A549 (cell line): ENCODE data around the gene SAMM50. TPM values are rescaled to one million over a fixed set of nuclear protein-coding genes. Genes with fewer than 3 reads are reported as not detected.

Source experiments
- ATAC-seq, 2 experiments: fragments of 200-7000 bp in 1 of 2; fragments of >200 bp in 1 of 2; cut with Nextera tagmentation in 1 of 2; cut with Tn5 transposase in 1 of 2; 3 replicates each; pipeline versions ENCODE4 v1.8.0 to v1.9.1; 2018 to 2020; ENCODE audit warnings: mild to moderate bottlenecking in 1 of 2, moderate library complexity in 1 of 2
- CTCF ChIA-PET: fragments of 300-600 bp; sonication (Branson Sonifier 250); formaldehyde crosslinking; extraction: SDS; loops from one replicate; lab custom pipeline; 2021; ENCODE audit warnings: antibody characterized with exemption, inconsistent platforms; lab: Yijun Ruan, JAX
- POLR2A ChIA-PET: fragments of 350-600 bp; formaldehyde crosslinking; extraction: SDS; loops from one replicate; lab custom pipeline; 2021; ENCODE audit warnings: antibody characterized with exemption, inconsistent platforms; lab: Yijun Ruan, JAX
- DNase-seq, 2 experiments: peaks; one replicate each; pipeline versions ENCODE4 v3.0.0 to v3.0.0-alpha.2; 2011 to 2016; ENCODE audit warnings: low read depth in 1 of 2, low spot score in 1 of 2
- FAIRE-seq: peaks from 2 replicates; lab custom pipeline; 2011; peaks lifted over from hg19 to GRCh38; lab: Jason Lieb, UNC
- H3K27ac ChIP-seq, 2 experiments: fragments of >200 bp; sonication (Bioruptor Twin); formaldehyde crosslinking; 3 replicates each; pipeline ENCODE4 v1.5.1; 2016 to 2017
- H3K4me1 ChIP-seq: fragments of >200 bp; sonication (Bioruptor Twin); formaldehyde crosslinking; 3 replicates; pipeline ENCODE4 v1.6.1; 2016
- H3K4me2 ChIP-seq: fragments of >200 bp; sonication (Bioruptor Twin); formaldehyde crosslinking; 3 replicates; pipeline ENCODE4 v1.6.1; 2016
- H3K4me3 ChIP-seq: fragments of >200 bp; sonication (Bioruptor Twin); formaldehyde crosslinking; 3 replicates; pipeline ENCODE4 v1.5.1; 2016
- H3K9me3 ChIP-seq: fragments of >200 bp; sonication (Bioruptor Twin); formaldehyde crosslinking; 3 replicates; pipeline ENCODE4 v1.6.1; 2016
- BHLHE40 ChIP-seq: IDR thresholded peaks from 2 replicates; pipeline ENCODE4 v1.6.1; 2012; ENCODE audit warnings: low read depth, low read length, inconsistent platforms
- CBX2 ChIP-seq: fragments of 200-600 bp; sonication (generic); IDR thresholded peaks from 2 replicates; pipeline ENCODE4 v1.6.1; 2016; ENCODE audit warnings: low read depth, mild to moderate bottlenecking, borderline replicate concordance
- CHD2 ChIP-seq: fragments of 150-350 bp; IDR thresholded peaks from 2 replicates; pipeline ENCODE4 v1.6.1; 2014; ENCODE audit warnings: low read length; ENCODE audit not compliant: partially characterized antibody
- CHD4 ChIP-seq: fragments of 200-600 bp; sonication (generic); IDR thresholded peaks from 2 replicates; pipeline ENCODE4 v1.6.1; 2016; ENCODE audit warnings: antibody characterized with exemption, mild to moderate bottlenecking, borderline replicate concordance
- EHMT2 ChIP-seq: fragments of 200-600 bp; sonication (generic); IDR thresholded peaks from 2 replicates; pipeline ENCODE4 v1.6.1; 2016; ENCODE audit warnings: antibody characterized with exemption, low read depth, mild to moderate bottlenecking, moderate library complexity
- ESRRA ChIP-seq: fragments of 150-350 bp; IDR thresholded peaks from 2 replicates; pipeline ENCODE4 v1.6.1; 2014; ENCODE audit warnings: mild to moderate bottlenecking, low read length, borderline replicate concordance
- FOSB ChIP-seq: fragments of 250-450 bp; sonication (Bioruptor Pico); IDR thresholded peaks from 2 replicates; pipeline ENCODE4 v1.5.0; 2020; ENCODE audit warnings: mild to moderate bottlenecking, moderate library complexity
- GATA3 ChIP-seq: IDR thresholded peaks from 2 replicates; pipeline ENCODE4 v1.6.1; 2012; ENCODE audit warnings: borderline replicate concordance
- HOXA7 ChIP-seq: fragments of 250-450 bp; sonication (Bioruptor Pico); IDR thresholded peaks from 2 replicates; pipeline ENCODE4 v1.5.0; 2020; ENCODE audit warnings: mild to moderate bottlenecking, moderate library complexity
- HOXB13 ChIP-seq: fragments of 250-450 bp; sonication (Bioruptor Pico); IDR thresholded peaks from 2 replicates; pipeline ENCODE4 v1.5.0; 2020; ENCODE audit warnings: low read depth, mild to moderate bottlenecking, moderate library complexity
- HOXB5 ChIP-seq: fragments of 250-450 bp; sonication (Bioruptor Pico); IDR thresholded peaks from 2 replicates; pipeline ENCODE4 v1.5.0; 2020; ENCODE audit warnings: mild to moderate bottlenecking, moderate library complexity
- KDM1A ChIP-seq: fragments of 200-600 bp; sonication (generic); IDR thresholded peaks from 2 replicates; pipeline ENCODE4 v1.6.1; 2016; ENCODE audit warnings: low read depth, mild to moderate bottlenecking
- MAZ ChIP-seq: fragments of 150-350 bp; IDR thresholded peaks from 2 replicates; pipeline ENCODE4 v1.6.1; 2014; ENCODE audit warnings: antibody characterized with exemption, low read depth, low read length, borderline replicate concordance
- NFE2L2 ChIP-seq: fragments of 150-350 bp; conservative IDR thresholded peaks from 2 replicates; pipeline ENCODE4 v1.6.1; 2014; ENCODE audit warnings: low read length
- POLR2A ChIP-seq: IDR thresholded peaks from 2 replicates; pipeline ENCODE4 v1.6.1; 2012; ENCODE audit warnings: mild to moderate bottlenecking, low read length
- RAD21 ChIP-seq, 2 experiments: fragments of >200 bp in 1 of 2; sonication (Bioruptor Twin) in 1 of 2; formaldehyde crosslinking in 1 of 2; IDR thresholded peaks in 1 of 2; conservative IDR thresholded peaks in 1 of 2; 2 replicates in 1 of 2; 3 replicates in 1 of 2; pipeline ENCODE4 v1.6.1; 2012 to 2018; ENCODE audit warnings: inconsistent platforms in 1 of 2
- RARB ChIP-seq: fragments of 250-450 bp; sonication (Bioruptor Pico); IDR thresholded peaks from 2 replicates; pipeline ENCODE4 v1.8.0; 2021; ENCODE audit warnings: mild to moderate bottlenecking, moderate library complexity
- RCOR1 ChIP-seq: fragments of 150-350 bp; IDR thresholded peaks from 2 replicates; pipeline ENCODE4 v1.6.1; 2014; ENCODE audit warnings: antibody characterized with exemption, low read length, low read depth
- RFX5 ChIP-seq: fragments of 450-650 bp; IDR thresholded peaks from 2 replicates; pipeline ENCODE4 v1.7.1; 2014; ENCODE audit warnings: antibody characterized with exemption, mild to moderate bottlenecking, moderate library complexity
- RNF2 ChIP-seq: fragments of 200-600 bp; sonication (generic); IDR thresholded peaks from 2 replicates; pipeline ENCODE4 v1.6.1; 2016; ENCODE audit warnings: low read depth, mild to moderate bottlenecking, antibody characterized with exemption, moderate library complexity, borderline replicate concordance
- TFCP2L1 ChIP-seq: fragments of 250-450 bp; sonication (Bioruptor Pico); IDR thresholded peaks from 2 replicates; pipeline ENCODE4 v1.5.0; 2021; ENCODE audit warnings: mild to moderate bottlenecking
- ZFP36 ChIP-seq: fragments of 450-650 bp; IDR thresholded peaks from 2 replicates; pipeline ENCODE4 v1.6.1; 2014; ENCODE audit warnings: borderline replicate concordance; ENCODE audit not compliant: partially characterized antibody
- ZNF302 ChIP-seq: fragments of 250-450 bp; sonication (Bioruptor Pico); IDR thresholded peaks from 2 replicates; pipeline ENCODE4 v1.9.0; 2021; ENCODE audit warnings: inconsistent platforms, mild to moderate bottlenecking, moderate library complexity
- WGBS: methylation state at CpG from one replicate; pipeline ENCODE4 v1.1.6; 2017; ENCODE audit errors: missing lambda C conversion rate; 5-methylcytosine and 5-hydroxymethylcytosine counted together
- polyA plus RNA-seq, 4 experiments: library from polyadenylated mRNA; depleted of rRNA in 3 of 4; stranded (reverse); fragments of >200 nt; fragmentation: RNase III in 1 of 4; extraction: RNeasy Plus Mini Kit Qiagen cat#74134 plus additional on column Dnase treatment in 1 of 4; gene quantifications; 2 replicates in 3 of 4; 3 replicates in 1 of 4; pipeline ENCODE4 v1.2.3, GENCODE V29; 2011 to 2017
- TF ChIP-seq, protein P1 (sequence below): fragments of >200 bp; sonication (Bioruptor Twin); formaldehyde crosslinking; IDR thresholded peaks from 3 replicates; pipeline ENCODE4 v1.6.1; 2016
- TF ChIP-seq, protein P2 (sequence below): fragments of >200 bp; sonication (Bioruptor Twin); formaldehyde crosslinking; IDR thresholded peaks from 2 replicates; pipeline ENCODE4 v1.6.1; 2016
- TF ChIP-seq, protein P3 (sequence below): fragments of 200-600 bp; sonication (generic); IDR thresholded peaks from 2 replicates; pipeline ENCODE4 v1.6.1; 2016; ENCODE audit warnings: antibody characterized with exemption, mild to moderate bottlenecking, moderate library complexity

Gene SAMM50
- polyA plus RNA-seq, 2 of the 4 experiments (the other 2 are of a cell fraction), result 49.3 to 51.4 TPM

DNA sequence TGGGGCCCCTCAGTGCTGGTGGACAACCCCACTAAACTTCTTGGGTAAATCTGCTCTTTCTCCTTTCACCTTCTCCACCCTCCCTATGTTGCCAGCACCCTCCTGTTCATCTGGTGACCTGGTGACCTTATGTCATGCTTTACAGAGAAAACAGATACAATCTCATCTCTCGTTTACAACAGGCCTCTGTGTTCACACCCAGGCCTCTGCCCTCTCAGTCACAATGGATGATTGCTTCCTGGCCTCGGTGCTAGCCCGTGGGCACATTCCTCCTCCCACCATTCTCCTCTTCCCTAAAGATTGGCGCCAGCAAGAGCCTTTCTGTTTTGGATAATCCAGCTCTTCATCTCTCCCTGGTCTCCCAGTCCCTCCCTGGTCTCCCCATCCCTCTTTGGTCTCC, 43.9 kb upstream of the SAMM50 start:
- POLR2A ChIA-PET, result no interaction called here
- no peak for FAIRE-seq
- 7% methylated on average over 4 of the region's 4 CpGs for WGBS

DNA sequence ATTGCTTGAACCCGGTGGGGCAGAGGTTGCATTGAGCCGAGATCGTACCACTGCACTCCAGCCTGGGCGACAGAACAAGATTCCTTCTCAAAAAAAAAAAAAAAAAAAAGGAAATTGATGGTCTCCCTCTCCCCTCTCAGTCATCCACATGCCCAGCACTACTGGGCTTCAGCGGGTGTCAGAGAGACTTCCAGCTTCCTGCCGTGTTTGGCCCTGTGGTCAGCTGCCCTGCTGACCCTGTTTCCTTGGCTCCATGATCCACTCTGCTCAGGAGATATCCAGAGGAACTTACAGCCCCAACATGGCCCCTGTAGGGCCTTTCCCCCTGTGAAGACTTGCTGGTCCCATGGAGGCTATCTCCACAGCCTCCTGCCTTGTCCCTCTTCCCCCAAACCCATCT, 37.7 kb upstream of the SAMM50 start:
- FAIRE-seq, result no peak
- no peak overlapping the region for H3K4me2 ChIP-seq
- CTCF ChIA-PET, result interaction anchor here (0.7 to 1.2 kb wide), 2 partner anchors 10 to 28 kb away, joined by 3 read pairs; no protein-coding TSS in a partner anchor
- H3K4me1 ChIP-seq, result peaks cover 20% of the 10 kb centered on the region; the same call in 2 of the 3 replicates
- H3K4me3 ChIP-seq, result no peak overlapping the region
- no peak overlapping the region for H3K27ac ChIP-seq
- no peak for TF ChIP-seq CHD2
- TF ChIP-seq EHMT2, result no peak
- no peak for TF ChIP-seq ESRRA
- TF ChIP-seq CBX2, result no peak
- TF ChIP-seq BHLHE40, result no peak
- TF ChIP-seq GATA3, result no peak
- no peak for TF ChIP-seq ZNF302 (CRISPR knock-in tag)
- TF ChIP-seq, protein P1, sequence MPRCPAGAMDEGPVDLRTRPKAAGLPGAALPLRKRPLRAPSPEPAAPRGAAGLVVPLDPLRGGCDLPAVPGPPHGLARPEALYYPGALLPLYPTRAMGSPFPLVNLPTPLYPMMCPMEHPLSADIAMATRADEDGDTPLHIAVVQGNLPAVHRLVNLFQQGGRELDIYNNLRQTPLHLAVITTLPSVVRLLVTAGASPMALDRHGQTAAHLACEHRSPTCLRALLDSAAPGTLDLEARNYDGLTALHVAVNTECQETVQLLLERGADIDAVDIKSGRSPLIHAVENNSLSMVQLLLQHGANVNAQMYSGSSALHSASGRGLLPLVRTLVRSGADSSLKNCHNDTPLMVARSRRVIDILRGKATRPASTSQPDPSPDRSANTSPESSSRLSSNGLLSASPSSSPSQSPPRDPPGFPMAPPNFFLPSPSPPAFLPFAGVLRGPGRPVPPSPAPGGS, result no peak
- no peak for TF ChIP-seq TFCP2L1
- no peak for TF ChIP-seq HOXB13 (CRISPR knock-in tag)
- no peak for TF ChIP-seq ZFP36
- TF ChIP-seq RFX5, result no peak
- no peak for TF ChIP-seq HOXA7 (CRISPR knock-in tag)
- TF ChIP-seq KDM1A, result no peak
- TF ChIP-seq CHD4, result no peak
- no peak for TF ChIP-seq RCOR1
- TF ChIP-seq FOSB (CRISPR knock-in tag), result no peak
- TF ChIP-seq RAD21 (conservative IDR thresholded peaks at IDR 0.05 in 1 of 2, IDR thresholded peaks at IDR 0.05 in 1 of 2), result no peak
- no peak for TF ChIP-seq RNF2
- ATAC-seq, result no peak
- DNase-seq, result no peak
- no peaks in the 10 kb centered on the region for H3K9me3 ChIP-seq
- POLR2A ChIA-PET, result no interaction called here
- WGBS, result 65% methylated on average over 6 of the region's 6 CpGs

More for the DNA sequence above, 43.9 kb upstream of the SAMM50 start:
- H3K4me3 ChIP-seq, result no peak overlapping the region
- no peak overlapping the region for H3K4me2 ChIP-seq
- no peak for DNase-seq
- no peak overlapping the region for H3K27ac ChIP-seq
- ATAC-seq, result no peak
- no peak for TF ChIP-seq POLR2A
- TF ChIP-seq, all 56 proteins: peak for 0
- CTCF ChIA-PET, result interaction anchor here (1.4 to 2.2 kb wide), 2 partner anchors 29 to 35 kb away, joined by 4 to 7 read pairs; no protein-coding TSS in a partner anchor
- H3K4me1 ChIP-seq, result peaks cover 11% of the 10 kb centered on the region; the same call in 2 of the 3 replicates
- H3K9me3 ChIP-seq, result no peaks in the 10 kb centered on the region

DNA sequence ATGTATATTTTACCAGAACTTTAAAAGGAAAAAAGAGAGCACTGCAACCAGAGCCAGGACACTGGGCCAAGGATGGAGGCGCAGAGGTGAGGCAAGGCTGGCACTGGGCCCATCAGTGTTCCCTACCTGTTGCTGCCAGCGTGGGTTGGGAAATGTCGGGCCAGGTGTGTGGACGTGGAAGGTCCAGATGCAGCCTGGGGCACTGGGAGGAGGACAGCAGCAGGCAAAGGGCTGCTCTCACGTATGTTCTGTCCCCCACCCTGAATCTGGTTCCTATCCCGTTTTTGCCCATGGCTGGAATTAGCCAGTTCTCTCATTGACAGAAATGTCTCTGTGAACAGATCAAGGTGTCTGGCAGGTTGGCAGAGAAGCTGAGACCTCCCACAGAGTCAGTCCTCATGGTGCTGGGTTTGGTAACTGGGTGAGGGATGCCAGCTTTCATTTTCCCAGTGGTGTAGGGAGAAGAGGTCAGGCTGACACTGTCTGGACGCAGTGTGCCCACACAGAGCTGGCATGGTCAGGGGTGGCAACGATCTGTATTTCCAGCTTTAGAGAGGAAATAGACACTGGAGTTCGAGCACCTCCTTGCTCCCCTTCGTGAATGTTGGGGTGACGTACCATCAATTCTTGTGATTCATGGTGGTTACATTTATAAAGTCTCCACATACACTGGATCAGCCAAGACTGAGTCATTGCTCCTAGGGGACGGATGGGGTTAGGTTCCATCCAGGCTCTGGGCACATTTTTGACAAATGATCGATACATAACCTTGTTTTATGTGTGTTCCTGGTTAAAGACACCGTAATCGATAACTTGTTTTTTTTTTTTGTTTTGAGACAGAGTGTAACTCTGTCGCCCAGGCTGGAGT, 35.9 kb upstream of the SAMM50 start:
- Histone ChIP-seq H3K4me3 (no peak overlapping the region), H3K4me1 (peaks cover 24% of the 10 kb centered on the region; the same call in 2 of the 3 replicates), H3K4me2 (no peak overlapping the region), H3K9me3 (no peaks in the 10 kb centered on the region), H3K27ac (peak overlapping the region in 1 of 2 experiments; percentile 9; a peak in 1 of 6 replicates)
- WGBS, result 68% methylated on average over 16 of the region's 16 CpGs
- CTCF ChIA-PET, result interaction anchor here (1.0 kb wide), 2 partner anchors 19 to 34 kb away, joined by 3 read pairs; no protein-coding TSS in a partner anchor
- POLR2A ChIA-PET, result no interaction called here
- no peak for TF ChIP-seq MAZ
- no peak for TF ChIP-seq HOXB5 (CRISPR knock-in tag)
- TF ChIP-seq, protein P2, sequence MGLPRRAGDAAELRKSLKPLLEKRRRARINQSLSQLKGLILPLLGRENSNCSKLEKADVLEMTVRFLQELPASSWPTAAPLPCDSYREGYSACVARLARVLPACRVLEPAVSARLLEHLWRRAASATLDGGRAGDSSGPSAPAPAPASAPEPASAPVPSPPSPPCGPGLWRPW, result no peak
- TF ChIP-seq, protein P3, sequence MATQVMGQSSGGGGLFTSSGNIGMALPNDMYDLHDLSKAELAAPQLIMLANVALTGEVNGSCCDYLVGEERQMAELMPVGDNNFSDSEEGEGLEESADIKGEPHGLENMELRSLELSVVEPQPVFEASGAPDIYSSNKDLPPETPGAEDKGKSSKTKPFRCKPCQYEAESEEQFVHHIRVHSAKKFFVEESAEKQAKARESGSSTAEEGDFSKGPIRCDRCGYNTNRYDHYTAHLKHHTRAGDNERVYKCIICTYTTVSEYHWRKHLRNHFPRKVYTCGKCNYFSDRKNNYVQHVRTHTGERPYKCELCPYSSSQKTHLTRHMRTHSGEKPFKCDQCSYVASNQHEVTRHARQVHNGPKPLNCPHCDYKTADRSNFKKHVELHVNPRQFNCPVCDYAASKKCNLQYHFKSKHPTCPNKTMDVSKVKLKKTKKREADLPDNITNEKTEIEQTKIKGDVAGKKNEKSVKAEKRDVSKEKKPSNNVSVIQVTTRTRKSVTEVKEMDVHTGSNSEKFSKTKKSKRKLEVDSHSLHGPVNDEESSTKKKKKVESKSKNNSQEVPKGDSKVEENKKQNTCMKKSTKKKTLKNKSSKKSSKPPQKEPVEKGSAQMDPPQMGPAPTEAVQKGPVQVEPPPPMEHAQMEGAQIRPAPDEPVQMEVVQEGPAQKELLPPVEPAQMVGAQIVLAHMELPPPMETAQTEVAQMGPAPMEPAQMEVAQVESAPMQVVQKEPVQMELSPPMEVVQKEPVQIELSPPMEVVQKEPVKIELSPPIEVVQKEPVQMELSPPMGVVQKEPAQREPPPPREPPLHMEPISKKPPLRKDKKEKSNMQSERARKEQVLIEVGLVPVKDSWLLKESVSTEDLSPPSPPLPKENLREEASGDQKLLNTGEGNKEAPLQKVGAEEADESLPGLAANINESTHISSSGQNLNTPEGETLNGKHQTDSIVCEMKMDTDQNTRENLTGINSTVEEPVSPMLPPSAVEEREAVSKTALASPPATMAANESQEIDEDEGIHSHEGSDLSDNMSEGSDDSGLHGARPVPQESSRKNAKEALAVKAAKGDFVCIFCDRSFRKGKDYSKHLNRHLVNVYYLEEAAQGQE, result no peak
- TF ChIP-seq, protein P1, result no peak
- TF ChIP-seq RARB (CRISPR knock-in tag), result no peak
- TF ChIP-seq NFE2L2, result no peak
- no peak for TF ChIP-seq ZFP36
- FAIRE-seq, result no peak
- no peak for ATAC-seq
- DNase-seq, result no peak
